ENCODE measurements around the gene PLLP. TPM values are rescaled to one million over a fixed set of nuclear protein-coding genes. Genes with fewer than 3 reads are reported as not detected.

Gene PLLP
- total and polyA plus RNA-seq, 9 of the 15 experiments (the other 6 are each of a cell fraction or from before 2014, with no cell fraction given), result 0.09 to 0.96 (median 0.27) TPM

DNA sequence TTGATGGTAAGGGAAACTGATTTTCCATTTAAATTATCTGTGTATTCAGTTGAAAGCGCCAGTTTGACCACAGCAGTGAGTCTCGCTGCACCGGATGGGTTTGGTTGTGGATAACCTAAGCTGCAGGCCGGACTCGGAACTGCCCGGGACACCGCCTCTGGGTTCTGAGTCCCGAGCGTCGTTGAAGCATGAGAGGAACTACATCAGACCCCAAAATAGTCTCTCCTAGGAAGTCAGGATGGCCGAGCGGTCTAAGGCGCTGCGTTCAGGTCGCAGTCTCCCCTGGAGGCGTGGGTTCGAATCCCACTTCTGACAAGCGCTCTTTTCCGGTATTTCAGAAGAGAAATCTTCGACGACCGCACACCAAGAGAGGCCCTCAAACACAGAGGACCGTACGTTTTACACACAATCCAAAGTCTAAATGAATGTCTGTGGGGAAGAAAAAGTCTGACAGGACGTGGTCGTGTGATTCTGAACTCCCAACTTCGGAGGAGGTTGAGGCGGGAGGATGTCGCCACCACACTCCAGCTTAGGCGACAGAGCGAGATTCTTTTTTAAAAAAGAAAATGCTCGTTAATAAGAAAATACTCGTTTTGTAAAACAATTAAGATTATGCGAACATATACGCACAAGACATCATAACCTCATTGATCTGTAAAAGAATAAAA, 15.4 kb upstream of the PLLP start (continued):
- TF ChIP-seq, protein P1, sequence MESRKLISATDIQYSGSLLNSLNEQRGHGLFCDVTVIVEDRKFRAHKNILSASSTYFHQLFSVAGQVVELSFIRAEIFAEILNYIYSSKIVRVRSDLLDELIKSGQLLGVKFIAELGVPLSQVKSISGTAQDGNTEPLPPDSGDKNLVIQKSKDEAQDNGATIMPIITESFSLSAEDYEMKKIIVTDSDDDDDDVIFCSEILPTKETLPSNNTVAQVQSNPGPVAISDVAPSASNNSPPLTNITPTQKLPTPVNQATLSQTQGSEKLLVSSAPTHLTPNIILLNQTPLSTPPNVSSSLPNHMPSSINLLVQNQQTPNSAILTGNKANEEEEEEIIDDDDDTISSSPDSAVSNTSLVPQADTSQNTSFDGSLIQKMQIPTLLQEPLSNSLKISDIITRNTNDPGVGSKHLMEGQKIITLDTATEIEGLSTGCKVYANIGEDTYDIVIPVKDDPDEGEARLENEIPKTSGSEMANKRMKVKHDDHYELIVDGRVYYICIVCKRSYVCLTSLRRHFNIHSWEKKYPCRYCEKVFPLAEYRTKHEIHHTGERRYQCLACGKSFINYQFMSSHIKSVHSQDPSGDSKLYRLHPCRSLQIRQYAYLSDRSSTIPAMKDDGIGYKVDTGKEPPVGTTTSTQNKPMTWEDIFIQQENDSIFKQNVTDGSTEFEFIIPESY (CRISPR knock-in tag; IDR thresholded peaks at IDR 0.05), result no peak
- TF ChIP-seq NR2C1 (IDR thresholded peaks at IDR 0.05) (peak; percentile 34; the same call in 1 of the 2 replicates), NR2C1 (tag; IDR thresholded peaks at IDR 0.05) (no peak), NR2C2 (CRISPR knock-in tag; IDR thresholded peaks at IDR 0.05) (peak; percentile 30; the same call in 1 of the 2 replicates), NR2C2 (tag; IDR thresholded peaks at IDR 0.05) (0 out of 2 replicates have a peak, but pooled peaks have one; percentile 42), FOS (IDR thresholded peaks at IDR 0.05; ENCODE audit: extremely low read depth, insufficient read length) (peak; percentile 25), GATAD2B (IDR thresholded peaks at IDR 0.05; ENCODE audit: borderline replicate concordance) (no peak; the same call in 1 of the 2 replicates), NFXL1 (CRISPR knock-in tag; IDR thresholded peaks at IDR 0.05) (no peak), PHF8 (IDR thresholded peaks at IDR 0.05; ENCODE audit: borderline replicate concordance, low read length) (no peak), POLR2G (IDR thresholded peaks at IDR 0.05; ENCODE audit: low read depth, low read length) (no peak), RBBP5 (IDR thresholded peaks at IDR 0.05; ENCODE audit: borderline replicate concordance, insufficient read depth, low read length, poor library complexity, severe bottlenecking) (peak; percentile 71), NR1H2 (CRISPR knock-in tag; IDR thresholded peaks at IDR 0.05) (no peak)
- TF ChIP-seq, protein P2, sequence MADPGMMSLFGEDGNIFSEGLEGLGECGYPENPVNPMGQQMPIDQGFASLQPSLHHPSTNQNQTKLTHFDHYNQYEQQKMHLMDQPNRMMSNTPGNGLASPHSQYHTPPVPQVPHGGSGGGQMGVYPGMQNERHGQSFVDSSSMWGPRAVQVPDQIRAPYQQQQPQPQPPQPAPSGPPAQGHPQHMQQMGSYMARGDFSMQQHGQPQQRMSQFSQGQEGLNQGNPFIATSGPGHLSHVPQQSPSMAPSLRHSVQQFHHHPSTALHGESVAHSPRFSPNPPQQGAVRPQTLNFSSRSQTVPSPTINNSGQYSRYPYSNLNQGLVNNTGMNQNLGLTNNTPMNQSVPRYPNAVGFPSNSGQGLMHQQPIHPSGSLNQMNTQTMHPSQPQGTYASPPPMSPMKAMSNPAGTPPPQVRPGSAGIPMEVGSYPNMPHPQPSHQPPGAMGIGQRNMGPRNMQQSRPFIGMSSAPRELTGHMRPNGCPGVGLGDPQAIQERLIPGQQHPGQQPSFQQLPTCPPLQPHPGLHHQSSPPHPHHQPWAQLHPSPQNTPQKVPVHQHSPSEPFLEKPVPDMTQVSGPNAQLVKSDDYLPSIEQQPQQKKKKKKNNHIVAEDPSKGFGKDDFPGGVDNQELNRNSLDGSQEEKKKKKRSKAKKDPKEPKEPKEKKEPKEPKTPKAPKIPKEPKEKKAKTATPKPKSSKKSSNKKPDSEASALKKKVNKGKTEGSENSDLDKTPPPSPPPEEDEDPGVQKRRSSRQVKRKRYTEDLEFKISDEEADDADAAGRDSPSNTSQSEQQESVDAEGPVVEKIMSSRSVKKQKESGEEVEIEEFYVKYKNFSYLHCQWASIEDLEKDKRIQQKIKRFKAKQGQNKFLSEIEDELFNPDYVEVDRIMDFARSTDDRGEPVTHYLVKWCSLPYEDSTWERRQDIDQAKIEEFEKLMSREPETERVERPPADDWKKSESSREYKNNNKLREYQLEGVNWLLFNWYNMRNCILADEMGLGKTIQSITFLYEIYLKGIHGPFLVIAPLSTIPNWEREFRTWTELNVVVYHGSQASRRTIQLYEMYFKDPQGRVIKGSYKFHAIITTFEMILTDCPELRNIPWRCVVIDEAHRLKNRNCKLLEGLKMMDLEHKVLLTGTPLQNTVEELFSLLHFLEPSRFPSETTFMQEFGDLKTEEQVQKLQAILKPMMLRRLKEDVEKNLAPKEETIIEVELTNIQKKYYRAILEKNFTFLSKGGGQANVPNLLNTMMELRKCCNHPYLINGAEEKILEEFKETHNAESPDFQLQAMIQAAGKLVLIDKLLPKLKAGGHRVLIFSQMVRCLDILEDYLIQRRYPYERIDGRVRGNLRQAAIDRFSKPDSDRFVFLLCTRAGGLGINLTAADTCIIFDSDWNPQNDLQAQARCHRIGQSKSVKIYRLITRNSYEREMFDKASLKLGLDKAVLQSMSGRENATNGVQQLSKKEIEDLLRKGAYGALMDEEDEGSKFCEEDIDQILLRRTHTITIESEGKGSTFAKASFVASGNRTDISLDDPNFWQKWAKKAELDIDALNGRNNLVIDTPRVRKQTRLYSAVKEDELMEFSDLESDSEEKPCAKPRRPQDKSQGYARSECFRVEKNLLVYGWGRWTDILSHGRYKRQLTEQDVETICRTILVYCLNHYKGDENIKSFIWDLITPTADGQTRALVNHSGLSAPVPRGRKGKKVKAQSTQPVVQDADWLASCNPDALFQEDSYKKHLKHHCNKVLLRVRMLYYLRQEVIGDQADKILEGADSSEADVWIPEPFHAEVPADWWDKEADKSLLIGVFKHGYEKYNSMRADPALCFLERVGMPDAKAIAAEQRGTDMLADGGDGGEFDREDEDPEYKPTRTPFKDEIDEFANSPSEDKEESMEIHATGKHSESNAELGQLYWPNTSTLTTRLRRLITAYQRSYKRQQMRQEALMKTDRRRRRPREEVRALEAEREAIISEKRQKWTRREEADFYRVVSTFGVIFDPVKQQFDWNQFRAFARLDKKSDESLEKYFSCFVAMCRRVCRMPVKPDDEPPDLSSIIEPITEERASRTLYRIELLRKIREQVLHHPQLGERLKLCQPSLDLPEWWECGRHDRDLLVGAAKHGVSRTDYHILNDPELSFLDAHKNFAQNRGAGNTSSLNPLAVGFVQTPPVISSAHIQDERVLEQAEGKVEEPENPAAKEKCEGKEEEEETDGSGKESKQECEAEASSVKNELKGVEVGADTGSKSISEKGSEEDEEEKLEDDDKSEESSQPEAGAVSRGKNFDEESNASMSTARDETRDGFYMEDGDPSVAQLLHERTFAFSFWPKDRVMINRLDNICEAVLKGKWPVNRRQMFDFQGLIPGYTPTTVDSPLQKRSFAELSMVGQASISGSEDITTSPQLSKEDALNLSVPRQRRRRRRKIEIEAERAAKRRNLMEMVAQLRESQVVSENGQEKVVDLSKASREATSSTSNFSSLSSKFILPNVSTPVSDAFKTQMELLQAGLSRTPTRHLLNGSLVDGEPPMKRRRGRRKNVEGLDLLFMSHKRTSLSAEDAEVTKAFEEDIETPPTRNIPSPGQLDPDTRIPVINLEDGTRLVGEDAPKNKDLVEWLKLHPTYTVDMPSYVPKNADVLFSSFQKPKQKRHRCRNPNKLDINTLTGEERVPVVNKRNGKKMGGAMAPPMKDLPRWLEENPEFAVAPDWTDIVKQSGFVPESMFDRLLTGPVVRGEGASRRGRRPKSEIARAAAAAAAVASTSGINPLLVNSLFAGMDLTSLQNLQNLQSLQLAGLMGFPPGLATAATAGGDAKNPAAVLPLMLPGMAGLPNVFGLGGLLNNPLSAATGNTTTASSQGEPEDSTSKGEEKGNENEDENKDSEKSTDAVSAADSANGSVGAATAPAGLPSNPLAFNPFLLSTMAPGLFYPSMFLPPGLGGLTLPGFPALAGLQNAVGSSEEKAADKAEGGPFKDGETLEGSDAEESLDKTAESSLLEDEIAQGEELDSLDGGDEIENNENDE (IDR thresholded peaks at IDR 0.05; ENCODE audit: low read depth, low read length), result no peak
- TF ChIP-seq, protein P3, sequence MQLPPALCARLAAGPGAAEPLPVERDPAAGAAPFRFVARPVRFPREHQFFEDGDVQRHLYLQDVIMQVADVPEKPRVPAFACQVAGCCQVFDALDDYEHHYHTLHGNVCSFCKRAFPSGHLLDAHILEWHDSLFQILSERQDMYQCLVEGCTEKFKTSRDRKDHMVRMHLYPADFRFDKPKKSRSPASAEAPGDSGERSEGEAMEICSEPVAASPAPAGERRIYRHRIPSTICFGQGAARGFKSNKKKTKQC (CRISPR knock-in tag; IDR thresholded peaks at IDR 0.05), result 0 out of 2 replicates have a peak, but pooled peaks have one; percentile 21

All from K562 (cell line).